BE2C (cell line): ENCODE measurements around the gene RRAGA. TPM values are rescaled to one million over a fixed set of nuclear protein-coding genes. Genes with fewer than 3 reads are reported as not detected.
"Not testable (repeated sequence)": the region's sequence is repeated elsewhere in the genome, so short reads cannot be mapped to it uniquely, and the experiment has no call there.

Experiments used
- DNase-seq: peaks from one replicate; pipeline ENCODE4 v3.0.0-alpha.2; 2020
- H3K27me3 ChIP-seq: fragments of 250-450 bp; sonication (Bioruptor Pico); 2 replicates; pipeline ENCODE4 v1.5.1; 2020; ENCODE audit warnings: mild to moderate bottlenecking
- H3K36me3 ChIP-seq: fragments of 250-450 bp; sonication (Bioruptor Pico); 2 replicates; pipeline ENCODE4 v1.5.1; 2020; ENCODE audit warnings: mild to moderate bottlenecking
- H3K4me1 ChIP-seq: fragments of 250-450 bp; sonication (Bioruptor Pico); 2 replicates; pipeline ENCODE4 v1.5.1; 2020
- H3K4me3 ChIP-seq: 2 replicates; pipeline ENCODE4 v1.5.1; 2011; ENCODE audit warnings: low read depth, low read length
- H3K9me3 ChIP-seq: fragments of 250-450 bp; sonication (Bioruptor Pico); 2 replicates; pipeline ENCODE4 v1.5.1; 2020
- polyA plus RNA-seq: library from polyadenylated mRNA; unstranded; fragments of >200 nt; gene quantifications from one replicate; pipeline ENCODE4 v1.2.1, GENCODE V29; 2012; ENCODE audit warnings: low read depth, missing spikeins; ENCODE audit not compliant: insufficient read length, insufficient read depth
- TF ChIP-seq, protein P1 (sequence below): IDR thresholded peaks from 2 replicates; pipeline ENCODE4 v1.5.1; 2012; ENCODE audit warnings: mild to moderate bottlenecking, low read depth, low read length

RRAGA gene, protein sequence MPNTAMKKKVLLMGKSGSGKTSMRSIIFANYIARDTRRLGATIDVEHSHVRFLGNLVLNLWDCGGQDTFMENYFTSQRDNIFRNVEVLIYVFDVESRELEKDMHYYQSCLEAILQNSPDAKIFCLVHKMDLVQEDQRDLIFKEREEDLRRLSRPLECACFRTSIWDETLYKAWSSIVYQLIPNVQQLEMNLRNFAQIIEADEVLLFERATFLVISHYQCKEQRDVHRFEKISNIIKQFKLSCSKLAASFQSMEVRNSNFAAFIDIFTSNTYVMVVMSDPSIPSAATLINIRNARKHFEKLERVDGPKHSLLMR
- polyA plus RNA-seq: 92.5 TPM

DNA sequence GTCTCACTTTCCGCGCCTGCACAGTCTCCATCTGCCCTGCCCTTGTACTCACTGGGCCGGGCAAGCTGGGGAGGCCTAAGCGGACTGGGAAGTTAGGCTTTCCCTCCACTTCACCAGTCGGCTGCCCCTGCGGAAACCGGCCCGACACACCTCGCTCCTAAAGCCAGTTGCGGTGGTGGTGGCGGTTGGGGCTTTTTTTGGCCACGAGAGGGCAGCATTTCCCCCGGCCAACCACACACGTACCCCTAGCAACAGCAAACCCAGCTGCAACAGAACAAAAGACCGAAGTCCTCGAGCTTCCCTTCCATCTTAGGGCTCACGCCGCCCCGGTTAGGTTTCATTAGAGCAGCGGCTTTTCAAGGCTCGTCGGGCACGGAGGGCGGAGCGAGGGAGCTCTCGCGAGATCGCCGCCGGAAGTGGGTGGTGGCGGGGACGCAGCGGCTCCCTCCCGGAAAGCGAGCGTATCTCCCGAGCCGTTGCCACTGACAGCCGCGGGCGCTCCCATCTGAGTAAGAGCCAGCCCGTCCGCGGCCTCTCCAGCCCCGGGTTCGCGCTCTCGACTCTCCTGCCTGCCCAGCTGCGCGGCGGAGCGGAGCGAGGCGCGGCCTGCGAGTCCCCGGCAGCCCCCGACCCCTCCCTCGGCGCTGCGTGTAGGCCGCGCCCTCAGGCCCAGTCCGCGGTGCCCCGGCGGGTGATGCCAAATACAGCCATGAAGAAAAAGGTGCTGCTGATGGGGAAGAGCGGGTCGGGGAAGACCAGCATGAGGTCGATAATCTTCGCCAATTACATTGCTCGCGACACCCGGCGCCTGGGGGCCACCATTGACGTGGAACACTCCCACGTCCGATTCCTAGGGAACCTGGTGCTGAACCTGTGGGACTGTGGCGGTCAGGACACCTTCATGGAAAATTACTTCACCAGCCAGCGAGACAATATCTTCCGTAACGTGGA is at the start of gene RRAGA:
RRAGA (plus strand) TSS at position 462 of the 951 bp plus-strand sequence; CDS start at position 695, 233 bp downstream.
- peak; percentile 95 for DNase-seq
- no peaks in the 10 kb centered on the region for H3K9me3 ChIP-seq
- TF ChIP-seq, protein P1, sequence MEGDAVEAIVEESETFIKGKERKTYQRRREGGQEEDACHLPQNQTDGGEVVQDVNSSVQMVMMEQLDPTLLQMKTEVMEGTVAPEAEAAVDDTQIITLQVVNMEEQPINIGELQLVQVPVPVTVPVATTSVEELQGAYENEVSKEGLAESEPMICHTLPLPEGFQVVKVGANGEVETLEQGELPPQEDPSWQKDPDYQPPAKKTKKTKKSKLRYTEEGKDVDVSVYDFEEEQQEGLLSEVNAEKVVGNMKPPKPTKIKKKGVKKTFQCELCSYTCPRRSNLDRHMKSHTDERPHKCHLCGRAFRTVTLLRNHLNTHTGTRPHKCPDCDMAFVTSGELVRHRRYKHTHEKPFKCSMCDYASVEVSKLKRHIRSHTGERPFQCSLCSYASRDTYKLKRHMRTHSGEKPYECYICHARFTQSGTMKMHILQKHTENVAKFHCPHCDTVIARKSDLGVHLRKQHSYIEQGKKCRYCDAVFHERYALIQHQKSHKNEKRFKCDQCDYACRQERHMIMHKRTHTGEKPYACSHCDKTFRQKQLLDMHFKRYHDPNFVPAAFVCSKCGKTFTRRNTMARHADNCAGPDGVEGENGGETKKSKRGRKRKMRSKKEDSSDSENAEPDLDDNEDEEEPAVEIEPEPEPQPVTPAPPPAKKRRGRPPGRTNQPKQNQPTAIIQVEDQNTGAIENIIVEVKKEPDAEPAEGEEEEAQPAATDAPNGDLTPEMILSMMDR: peak; percentile 81
- H3K4me1 ChIP-seq: no peaks in the 10 kb centered on the region
- peak within 1 kb of the TSS; percentile 96 for H3K4me3 ChIP-seq
- H3K36me3 ChIP-seq: no peaks in the 10 kb centered on the region; the same call in 1 of the 2 replicates
- no peaks in the 10 kb centered on the region for H3K27me3 ChIP-seq

DNA sequence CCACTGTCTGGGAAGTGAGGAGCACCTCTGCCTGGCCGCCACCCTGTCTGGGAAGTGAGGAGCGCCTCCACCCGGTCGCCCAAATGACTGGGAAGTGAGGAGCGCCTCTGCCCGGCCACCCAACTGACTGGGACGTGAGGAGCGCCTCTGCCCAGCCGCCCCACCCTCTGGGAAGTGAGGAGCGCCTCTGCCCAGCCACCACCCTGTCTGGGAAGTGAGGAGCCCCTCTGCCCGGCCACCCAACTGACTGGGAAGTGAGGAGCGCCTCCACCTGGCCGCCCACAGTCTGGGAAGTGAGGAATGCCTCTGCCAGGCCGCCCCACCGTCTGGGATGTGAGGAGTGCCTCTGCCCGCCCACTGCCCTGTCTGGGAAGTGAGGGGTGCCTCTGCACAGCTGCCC is 49.1 kb upstream of the RRAGA start:
- no peak for DNase-seq
- TF ChIP-seq, protein P1: no peak
- Histone ChIP-seq H3K4me3 (no peak overlapping the region), H3K4me1 (no peaks in the 10 kb centered on the region; the same call in 1 of the 2 replicates), H3K9me3 (no peaks in the 10 kb centered on the region), H3K36me3 (no peaks in the 10 kb centered on the region), H3K27me3 (no peaks in the 10 kb centered on the region)

DNA sequence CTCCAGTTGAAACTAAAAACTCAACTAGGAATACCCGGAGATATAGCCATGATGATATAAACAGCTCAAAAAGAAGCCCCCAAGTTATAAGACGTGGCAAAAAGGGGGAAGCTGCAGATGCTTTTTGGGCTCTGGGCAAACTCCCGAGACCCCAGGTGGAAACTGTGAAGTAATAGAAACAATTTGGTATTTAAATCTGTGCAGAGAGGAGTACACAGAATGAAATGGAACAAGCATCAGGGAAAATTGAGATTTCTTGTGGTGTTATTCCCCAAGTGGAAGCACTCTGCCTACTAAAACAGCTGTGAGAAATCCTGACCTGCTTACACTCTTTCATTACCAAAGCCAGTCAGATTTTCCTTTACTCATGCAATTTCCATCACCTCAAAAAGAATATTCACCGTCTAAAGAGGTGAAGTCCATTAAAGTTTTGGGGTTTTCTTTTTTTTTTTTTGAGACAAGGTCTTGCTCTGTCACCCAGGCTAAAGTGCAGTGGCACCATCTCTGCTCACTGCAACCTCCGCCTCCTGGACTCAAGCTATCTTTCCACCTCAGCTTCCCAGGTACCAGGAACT is 39.7 kb upstream of the RRAGA start:
- Histone ChIP-seq H3K36me3 (no peaks in the 10 kb centered on the region), H3K27me3 (no peaks in the 10 kb centered on the region), H3K4me3 (no peak overlapping the region), H3K4me1 (no peaks in the 10 kb centered on the region), H3K9me3 (no peaks in the 10 kb centered on the region)
- TF ChIP-seq, protein P1: no peak
- DNase-seq: no peak

DNA sequence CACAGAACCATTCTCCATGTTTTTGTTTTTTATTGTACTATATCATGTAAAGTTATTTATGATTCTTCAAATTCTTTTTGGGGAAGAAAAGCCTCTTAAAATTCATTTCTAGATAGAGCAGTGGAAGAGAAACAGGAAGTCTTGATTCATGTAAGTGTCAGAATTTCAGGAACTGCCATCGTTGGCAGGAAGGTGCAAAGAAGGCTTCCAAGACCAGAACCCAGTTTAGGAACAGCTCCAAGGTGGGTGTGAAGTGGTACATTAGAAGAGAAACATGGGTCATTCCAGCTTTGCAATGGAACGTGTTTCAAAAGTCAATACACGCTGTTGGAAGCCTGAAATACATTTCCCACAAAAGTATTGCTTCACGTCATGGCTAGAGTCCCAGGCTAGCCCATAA is 31.0 kb upstream of the RRAGA start:
- H3K4me3 ChIP-seq: no peak overlapping the region
- H3K27me3 ChIP-seq: 0 out of 2 replicates have a peak, but pooled peaks cover under 1% of the 10 kb centered on the region
- no peaks in the 10 kb centered on the region for H3K9me3 ChIP-seq
- DNase-seq: no peak
- TF ChIP-seq, protein P1: no peak
- no peaks in the 10 kb centered on the region for H3K36me3 ChIP-seq
- H3K4me1 ChIP-seq: no peaks in the 10 kb centered on the region

DNA sequence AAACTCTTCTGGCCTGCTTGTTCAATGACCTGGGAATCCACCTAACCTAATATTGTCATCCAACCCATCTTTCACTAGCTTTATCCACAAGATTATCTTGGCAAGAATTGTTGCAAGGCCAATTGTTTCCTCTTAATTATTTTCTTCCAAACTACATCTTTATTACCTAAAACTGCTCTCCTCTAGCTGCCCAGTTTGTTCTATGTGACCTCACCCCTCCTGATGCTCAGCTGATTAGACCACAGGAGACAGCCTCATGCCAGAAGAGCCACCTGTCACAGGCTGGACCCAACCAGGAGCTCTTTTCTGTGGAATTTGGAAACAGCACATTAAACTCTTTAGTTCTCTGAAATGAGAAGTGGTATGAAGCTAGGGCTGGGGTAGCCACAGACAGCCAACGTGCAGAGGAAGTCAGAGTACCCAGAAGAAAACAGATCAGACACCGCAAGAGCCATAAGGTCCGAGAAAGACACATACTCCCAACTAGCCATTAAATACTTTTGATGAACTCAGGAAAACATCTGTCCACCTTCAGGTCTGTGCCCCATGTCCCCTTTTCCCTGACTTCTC is 28.3 kb upstream of the RRAGA start:
- Histone ChIP-seq H3K9me3 (no peaks in the 10 kb centered on the region), H3K4me3 (no peak overlapping the region), H3K4me1 (no peaks in the 10 kb centered on the region), H3K27me3 (0 out of 2 replicates have a peak, but pooled peaks cover 4% of the 10 kb centered on the region), H3K36me3 (no peaks in the 10 kb centered on the region)
- no peak for DNase-seq
- TF ChIP-seq, protein P1: no peak

DNA sequence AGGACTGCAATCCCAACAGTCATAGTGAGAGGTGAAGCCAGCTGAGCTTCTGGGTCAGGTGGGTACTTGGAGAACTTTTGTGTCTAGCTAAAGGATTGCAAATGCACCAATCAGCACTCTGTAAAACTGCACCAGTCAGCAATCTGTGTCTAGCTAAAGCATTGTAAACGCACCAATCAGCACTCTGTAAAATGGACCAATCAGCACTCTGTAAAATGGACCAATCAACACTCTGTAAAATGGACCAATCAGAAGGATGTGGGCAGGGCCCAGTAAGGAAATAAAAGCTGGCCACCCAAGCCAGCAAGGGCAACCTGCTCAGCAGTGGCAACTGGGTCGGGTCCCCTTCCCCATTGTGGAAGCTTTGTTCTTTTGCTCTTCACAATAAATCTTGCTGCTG is 27.6 kb upstream of the RRAGA start:
- not testable (repeated sequence) for H3K36me3 ChIP-seq, H3K9me3 ChIP-seq, H3K27me3 ChIP-seq, H3K4me3 ChIP-seq, DNase-seq, H3K4me1 ChIP-seq
